Stimulated activated CD8-positive, alpha-beta memory T cell treated with anti-CD3 and anti-CD28 coated beads, Interleukin-15, amount 100 ng/mL, for 24 hours (primary cell): ENCODE measurements around the gene CADPS2.

ENCODE experiments used
- DNase-seq: peaks from one replicate; pipeline ENCODE4 v3.0.0-alpha.2; 2020; ENCODE audit warnings: low read depth

Gene CADPS2

GRCh38 chr7:122886357-122887081 is at the start of gene CADPS2:
TSS of gene CADPS2 (minus strand) at chr7:122886460. CDS start at chr7:122886337, 123 bp downstream.
- DNase-seq, result no peak

- no peak for DNase-seq
Observed at GRCh38 chr7:122935620-122936019, 49.4 kb upstream of the CADPS2 start.

GRCh38 chr7:122919643-122920181 is 33.5 kb upstream of the CADPS2 start:
- DNase-seq, result no peak

DNA sequence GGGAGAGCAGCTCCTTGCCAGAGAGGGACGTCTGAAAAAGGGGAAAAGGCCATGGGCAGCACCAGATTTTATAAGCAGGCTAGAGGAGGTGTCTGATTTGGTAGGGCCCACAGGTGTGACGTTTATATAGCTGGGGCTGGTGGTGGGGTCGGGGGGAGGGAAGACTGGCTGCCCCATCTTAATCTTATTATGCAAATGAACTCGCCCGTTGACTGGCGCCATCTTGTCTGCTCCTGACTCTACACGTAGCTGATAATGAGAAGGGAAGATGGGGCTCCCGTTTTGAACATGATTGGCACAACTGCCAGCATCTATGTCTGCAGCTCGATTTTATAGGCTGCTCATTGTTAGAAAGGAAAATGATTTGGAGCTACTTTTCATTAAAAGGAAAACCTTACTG is 28.6 kb upstream of the CADPS2 start:
- no peak for DNase-seq

DNA sequence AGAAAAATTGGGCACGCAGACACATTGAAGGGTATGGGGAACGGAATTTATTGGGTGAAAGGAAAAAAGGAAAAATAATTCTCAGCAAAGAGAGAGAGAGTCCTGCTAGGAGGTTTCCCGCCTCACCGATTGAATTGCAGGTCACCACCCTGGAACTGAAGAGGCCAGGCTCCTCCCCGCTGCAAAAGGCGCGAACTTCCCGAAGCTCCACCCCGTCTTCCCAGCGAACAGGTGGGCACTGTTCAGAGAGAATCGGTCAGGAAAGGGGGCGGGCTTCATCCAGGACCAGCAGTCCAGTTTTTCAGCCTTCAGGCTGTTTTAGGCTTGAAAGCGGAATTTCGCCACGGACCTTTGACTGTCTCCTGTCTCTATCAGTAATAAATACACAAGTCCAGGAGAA is 27.3 kb upstream of the CADPS2 start:
- DNase-seq, result no peak

- no peak for DNase-seq
Observed at GRCh38 chr7:122902751-122903495, 16.7 kb upstream of the CADPS2 start.

- DNase-seq, result no peak
Observed at GRCh38 chr7:122901250-122901649, 15.0 kb upstream of the CADPS2 start.

DNA sequence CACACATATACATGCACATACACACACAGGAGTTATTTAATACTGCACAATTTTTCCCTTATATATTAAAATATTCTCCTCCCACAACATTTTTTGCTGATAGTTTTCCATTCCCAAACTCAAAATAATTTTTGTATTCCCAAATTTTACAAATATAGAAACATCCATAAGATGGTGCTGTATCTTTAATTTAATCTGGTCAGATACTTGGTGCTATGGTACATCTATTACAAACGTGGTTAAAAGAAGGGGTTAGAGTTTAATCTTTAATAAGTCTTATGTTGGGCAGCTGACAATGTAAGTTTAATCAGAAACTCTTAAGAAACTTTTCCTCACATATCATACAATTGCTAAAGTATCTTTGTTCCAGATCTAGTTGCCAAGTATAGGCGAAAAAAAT is 10.2 kb upstream of the CADPS2 start:
- DNase-seq, result no peak

DNA sequence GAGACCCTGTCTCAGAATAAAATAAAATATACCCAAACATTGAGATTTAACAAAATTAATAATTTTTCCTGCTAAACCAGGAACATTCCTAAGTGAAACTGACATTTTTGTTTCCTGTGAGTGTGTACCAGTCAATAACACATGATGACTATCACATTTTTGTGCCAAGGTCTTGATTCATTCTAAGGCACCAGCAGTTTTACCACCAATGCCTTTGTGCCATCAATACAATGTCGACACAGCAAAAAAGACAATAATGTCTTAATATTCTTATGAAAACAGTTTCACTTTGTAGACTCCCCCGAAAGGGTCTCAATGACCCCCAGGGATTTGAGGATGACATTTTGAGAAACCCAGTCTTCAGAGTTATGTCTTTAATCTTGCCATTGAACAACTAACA is 7.2 kb upstream of the CADPS2 start:
- no peak for DNase-seq

GRCh38 chr7:122889116-122889515 is 2.9 kb upstream of the CADPS2 start:
- DNase-seq, result no peak

GRCh38 chr7:122887848-122888247 is 1.6 kb upstream of the CADPS2 start:
- no peak for DNase-seq

DNA sequence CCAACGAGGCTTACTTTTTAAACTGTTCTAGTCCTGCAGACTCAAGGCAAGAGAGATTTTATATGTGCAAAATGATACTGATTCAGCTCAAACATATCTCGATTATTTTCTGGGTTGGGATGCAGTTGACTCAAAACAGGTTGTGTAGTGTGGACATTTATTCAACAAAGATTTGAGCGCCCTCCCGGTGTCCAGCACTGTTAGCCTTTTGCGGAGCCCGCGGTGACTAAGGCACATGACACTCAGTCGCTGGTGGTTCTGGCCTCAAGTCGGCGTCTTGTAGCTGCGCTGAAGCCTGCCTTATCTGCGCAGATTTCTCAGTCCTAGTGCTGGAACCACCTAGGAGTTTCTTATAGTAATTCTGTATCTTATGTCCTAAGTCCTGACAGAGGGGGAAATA is 938 bp upstream of the CADPS2 start:
- no peak for DNase-seq

- no peak for DNase-seq
Observed at GRCh38 chr7:122885583-122886356, 490 bp downstream of the CADPS2 start.

DNA sequence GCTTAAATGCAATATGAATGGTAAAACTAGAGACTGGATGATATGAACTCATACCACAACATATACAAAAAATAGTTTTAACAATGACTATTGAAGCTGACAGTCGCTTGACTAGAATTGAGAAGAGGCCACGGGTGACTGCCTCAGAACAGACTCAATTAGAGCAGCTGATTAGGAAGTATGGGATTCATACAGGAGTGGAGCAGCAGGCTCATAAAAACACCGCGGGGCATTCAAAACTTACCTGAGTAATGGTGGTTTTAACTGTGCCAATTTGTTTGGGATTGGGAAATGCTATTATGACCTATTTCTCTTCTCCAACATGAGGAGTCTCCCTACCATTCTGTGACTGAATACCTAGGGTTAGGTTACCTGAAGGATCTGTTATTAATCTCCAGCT is 2.1 kb downstream of the CADPS2 start:
- DNase-seq, result no peak

GRCh38 chr7:122883049-122883680 is 3.1 kb downstream of the CADPS2 start:
- no peak for DNase-seq

GRCh38 chr7:122881324-122881723 is 4.9 kb downstream of the CADPS2 start:
- no peak for DNase-seq

DNA sequence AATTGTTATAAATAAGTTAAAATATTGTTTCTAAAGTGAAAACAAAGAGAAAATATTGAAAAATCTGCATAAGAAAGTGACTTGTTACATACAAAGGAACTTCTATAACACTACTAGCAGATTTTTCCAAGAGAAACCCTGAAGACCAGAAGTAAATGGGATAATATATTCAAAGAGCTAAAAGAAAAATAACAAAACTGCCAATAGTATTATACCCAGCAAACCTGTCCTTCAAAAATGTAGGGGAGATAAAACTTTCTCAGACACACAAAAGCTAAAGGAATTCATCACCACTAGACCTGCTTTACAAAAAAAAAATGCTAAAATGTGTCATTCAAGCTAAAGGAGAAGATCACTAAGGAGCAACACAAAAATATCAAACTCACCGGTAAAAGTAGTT is 17.0 kb downstream of the CADPS2 start:
- no peak for DNase-seq

GRCh38 chr7:122867471-122867980 is 18.7 kb downstream of the CADPS2 start:
- no peak for DNase-seq

DNA sequence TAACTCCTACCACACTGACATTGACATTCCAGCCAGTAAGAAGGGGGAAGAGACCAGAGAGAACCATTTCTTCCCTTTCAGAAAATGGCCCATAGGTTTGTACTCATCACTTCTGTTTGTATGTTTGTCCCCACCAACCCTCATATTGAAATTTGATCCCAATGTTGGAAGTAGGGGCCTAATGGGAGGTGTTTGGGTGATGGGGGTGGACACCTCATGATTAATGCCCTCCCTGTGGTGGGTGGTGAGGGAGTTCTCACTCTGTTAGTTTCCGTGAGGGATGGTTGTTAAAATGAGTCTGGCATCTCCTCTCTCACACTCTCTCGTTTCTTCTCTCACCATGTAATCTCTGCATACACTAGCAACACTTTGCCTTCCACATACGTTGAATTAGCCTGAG is 21.4 kb downstream of the CADPS2 start:
- DNase-seq, result no peak

GRCh38 chr7:122864016-122864415 is 22.2 kb downstream of the CADPS2 start:
- no peak for DNase-seq

- DNase-seq, result no peak
Observed at GRCh38 chr7:122858320-122858719, 27.9 kb downstream of the CADPS2 start.

DNA sequence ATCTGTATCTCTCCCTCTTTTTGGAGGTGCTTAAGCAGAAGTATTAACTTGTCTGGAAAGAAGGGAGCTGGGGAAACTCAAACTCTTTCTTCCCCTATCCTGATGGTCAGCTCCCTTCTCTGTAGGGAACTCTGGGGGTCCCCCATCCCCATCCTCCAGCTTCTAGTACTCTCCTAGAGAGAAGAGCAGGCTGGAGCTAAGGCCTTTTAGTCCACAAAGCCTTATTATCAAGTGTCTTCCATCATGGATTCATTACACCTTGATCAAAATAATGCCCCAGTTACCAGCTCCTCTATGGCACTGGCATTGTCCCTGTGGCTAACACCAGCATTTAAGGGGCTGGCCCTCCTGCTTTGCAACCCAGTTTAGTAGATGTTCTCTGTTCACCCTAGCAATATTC is 35.7 kb downstream of the CADPS2 start:
- no peak for DNase-seq
